ENCODE results near the gene RELB. TPM values are rescaled to one million over a fixed set of nuclear protein-coding genes. Genes with fewer than 3 reads are reported as not detected.
"Not testable (repeated sequence)": the region's sequence is repeated elsewhere in the genome, so short reads cannot be mapped to it uniquely, and the experiment has no call there.

Gene RELB
- total RNA-seq, 1 donor from 2014 or later, result 2.9 TPM

DNA sequence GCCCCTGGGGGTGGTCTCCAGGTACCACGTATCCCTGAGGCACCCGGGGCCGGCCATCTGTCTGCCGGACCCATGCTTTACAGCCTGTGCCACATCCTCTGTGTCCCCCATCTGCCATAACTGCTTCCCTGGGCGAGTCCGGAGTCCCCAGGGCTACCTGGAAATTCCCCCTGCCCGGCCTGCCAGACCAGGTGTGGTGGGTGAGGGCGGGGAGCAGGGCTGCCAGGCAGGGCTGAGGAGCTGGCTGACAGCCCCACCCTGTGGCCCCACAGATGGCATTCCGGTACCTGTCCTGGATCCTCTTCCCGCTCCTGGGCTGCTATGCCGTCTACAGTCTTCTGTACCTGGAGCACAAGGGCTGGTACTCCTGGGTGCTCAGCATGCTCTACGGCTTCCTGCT, 10.3 kb upstream of the RELB start:
- Histone ChIP-seq H3K27me3 (no peaks in the 10 kb centered on the region), H3K4me3 (no peak overlapping the region), H3K4me1 (no peaks in the 10 kb centered on the region), H3K27ac (no peak overlapping the region), H3K36me3 (peaks cover 0 to 55% of the 10 kb centered on the region in 2 donors), H3K9me3 (no peaks in the 10 kb centered on the region)
- intact Hi-C loops (cut with DNase I), result no loop called here
- TF ChIP-seq POLR2A (IDR thresholded peaks at IDR 0.05) (no peak), POLR2AphosphoS5 (IDR thresholded peaks at IDR 0.05; ENCODE audit: insufficient read depth in 1 of 2, low read depth in 1 of 2) (no peak)
- TF ChIP-seq, protein P1, sequence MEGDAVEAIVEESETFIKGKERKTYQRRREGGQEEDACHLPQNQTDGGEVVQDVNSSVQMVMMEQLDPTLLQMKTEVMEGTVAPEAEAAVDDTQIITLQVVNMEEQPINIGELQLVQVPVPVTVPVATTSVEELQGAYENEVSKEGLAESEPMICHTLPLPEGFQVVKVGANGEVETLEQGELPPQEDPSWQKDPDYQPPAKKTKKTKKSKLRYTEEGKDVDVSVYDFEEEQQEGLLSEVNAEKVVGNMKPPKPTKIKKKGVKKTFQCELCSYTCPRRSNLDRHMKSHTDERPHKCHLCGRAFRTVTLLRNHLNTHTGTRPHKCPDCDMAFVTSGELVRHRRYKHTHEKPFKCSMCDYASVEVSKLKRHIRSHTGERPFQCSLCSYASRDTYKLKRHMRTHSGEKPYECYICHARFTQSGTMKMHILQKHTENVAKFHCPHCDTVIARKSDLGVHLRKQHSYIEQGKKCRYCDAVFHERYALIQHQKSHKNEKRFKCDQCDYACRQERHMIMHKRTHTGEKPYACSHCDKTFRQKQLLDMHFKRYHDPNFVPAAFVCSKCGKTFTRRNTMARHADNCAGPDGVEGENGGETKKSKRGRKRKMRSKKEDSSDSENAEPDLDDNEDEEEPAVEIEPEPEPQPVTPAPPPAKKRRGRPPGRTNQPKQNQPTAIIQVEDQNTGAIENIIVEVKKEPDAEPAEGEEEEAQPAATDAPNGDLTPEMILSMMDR (IDR thresholded peaks at IDR 0.05), result no peak
- no peak for DNase-seq (ENCODE audit: extremely low spot score in 2 of 2)

DNA sequence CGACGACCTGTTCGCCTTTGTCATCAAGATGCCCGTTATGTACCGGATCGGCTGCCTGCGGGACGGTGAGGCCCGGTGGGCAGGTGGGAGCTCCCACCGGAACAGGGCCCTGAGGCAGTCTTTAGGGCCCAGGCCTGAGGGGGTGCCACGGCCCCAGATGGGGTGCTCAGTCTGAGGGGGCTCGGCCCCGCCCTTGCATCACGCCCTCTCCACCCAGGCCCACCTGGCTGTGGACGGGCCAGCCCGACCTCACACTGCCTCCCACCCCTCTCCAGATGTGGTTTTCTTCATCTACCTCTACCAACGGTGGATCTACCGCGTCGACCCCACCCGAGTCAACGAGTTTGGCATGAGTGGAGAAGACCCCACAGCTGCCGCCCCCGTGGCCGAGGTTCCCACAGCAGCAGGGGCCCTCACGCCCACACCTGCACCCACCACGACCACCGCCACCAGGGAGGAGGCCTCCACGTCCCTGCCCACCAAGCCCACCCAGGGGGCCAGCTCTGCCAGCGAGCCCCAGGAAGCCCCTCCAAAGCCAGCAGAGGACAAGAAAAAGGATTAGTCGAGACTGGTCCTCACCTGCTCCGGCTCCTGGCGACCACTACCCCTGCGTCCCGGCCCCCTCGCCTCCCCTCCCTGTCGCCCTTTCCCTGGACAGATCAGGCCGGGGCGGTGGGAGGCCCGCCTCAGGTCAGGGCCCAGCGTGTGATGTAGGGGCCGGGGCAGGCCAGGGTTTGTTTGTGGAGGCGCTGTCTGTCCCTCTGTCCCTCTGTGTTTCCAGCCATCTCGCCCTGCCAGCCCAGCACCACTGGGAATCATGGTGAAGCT, 8.7 kb upstream of the RELB start:
- intact Hi-C loops (cut with DNase I), result no loop called here
- H3K36me3 ChIP-seq, result peaks cover 0 to 53% of the 10 kb centered on the region in 2 donors
- no peak overlapping the region for H3K4me3 ChIP-seq
- H3K9me3 ChIP-seq, result no peaks in the 10 kb centered on the region
- DNase-seq (ENCODE audit: extremely low spot score in 2 of 2), result no peak
- H3K27ac ChIP-seq, result no peak overlapping the region
- H3K4me1 ChIP-seq, result no peaks in the 10 kb centered on the region
- no peaks in the 10 kb centered on the region for H3K27me3 ChIP-seq
- TF ChIP-seq POLR2A (IDR thresholded peaks at IDR 0.05), result no peak
- TF ChIP-seq POLR2AphosphoS5 (IDR thresholded peaks at IDR 0.05; ENCODE audit: insufficient read depth in 1 of 2, low read depth in 1 of 2), result no peak
- TF ChIP-seq, protein P1 (IDR thresholded peaks at IDR 0.05), result no peak

DNA sequence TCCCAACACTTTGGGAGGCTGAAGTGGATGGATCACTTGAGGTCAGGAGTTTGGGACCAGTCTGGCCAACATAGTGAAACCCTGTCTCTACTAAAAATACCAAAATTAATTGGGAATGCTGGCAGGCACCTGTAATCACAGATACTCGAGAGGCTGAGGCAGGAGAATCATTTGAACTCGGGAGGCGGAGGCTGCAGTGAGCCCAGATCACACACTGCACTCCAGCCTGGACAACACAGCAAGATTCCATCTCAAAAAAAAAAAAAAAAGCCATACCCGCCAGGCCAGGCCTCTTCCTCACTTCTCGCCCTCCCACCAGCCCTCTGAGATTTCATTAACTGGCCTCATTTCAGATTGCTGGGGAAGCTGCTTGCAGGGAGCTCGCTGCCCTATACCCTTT, 7.7 kb upstream of the RELB start:
- H3K27ac ChIP-seq, result no peak overlapping the region
- H3K4me1 ChIP-seq, result no peaks in the 10 kb centered on the region
- H3K27me3 ChIP-seq, result no peaks in the 10 kb centered on the region
- intact Hi-C loops (cut with DNase I), result no loop called here
- TF ChIP-seq POLR2A (IDR thresholded peaks at IDR 0.05) (no peak), POLR2AphosphoS5 (IDR thresholded peaks at IDR 0.05; ENCODE audit: insufficient read depth in 1 of 2, low read depth in 1 of 2) (no peak)
- TF ChIP-seq, protein P1 (IDR thresholded peaks at IDR 0.05), result no peak
- no peaks in the 10 kb centered on the region for H3K9me3 ChIP-seq
- no peak overlapping the region for H3K4me3 ChIP-seq
- H3K36me3 ChIP-seq, result peaks cover 0 to 43% of the 10 kb centered on the region in 2 donors
- no peak for DNase-seq (ENCODE audit: extremely low spot score in 2 of 2)

DNA sequence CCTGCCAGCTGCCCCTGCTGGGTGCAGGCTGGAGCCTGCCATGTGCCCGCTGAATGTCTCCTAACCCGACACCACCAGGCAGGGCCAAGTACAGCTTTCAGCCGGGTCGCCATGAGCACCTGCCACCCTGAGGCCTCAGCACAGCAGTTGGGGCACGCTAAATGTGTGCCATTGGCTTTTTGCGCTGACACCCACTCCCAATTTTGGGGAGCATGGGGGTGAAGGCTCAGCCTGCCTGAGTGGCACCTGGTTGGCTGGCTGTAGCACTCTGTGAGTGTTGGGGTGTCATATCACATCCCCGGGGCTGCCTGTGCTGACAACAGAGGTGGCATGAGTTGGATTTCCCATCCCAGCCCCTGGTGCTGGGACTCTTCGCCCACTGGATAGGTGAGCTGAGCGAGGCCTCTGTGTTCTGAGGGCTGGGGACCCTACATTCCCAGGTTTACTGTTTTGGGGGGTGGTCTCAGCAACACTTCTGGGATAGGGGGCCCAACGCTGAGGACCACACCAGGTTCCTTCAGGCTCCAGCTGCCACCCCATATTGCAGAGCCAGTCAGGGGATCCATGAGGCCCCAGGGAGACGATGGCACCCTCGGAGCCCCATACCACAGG, 7.2 kb upstream of the RELB start:
- TF ChIP-seq POLR2AphosphoS5 (IDR thresholded peaks at IDR 0.05; ENCODE audit: insufficient read depth in 1 of 2, low read depth in 1 of 2) (no peak), POLR2A (IDR thresholded peaks at IDR 0.05) (no peak)
- Histone ChIP-seq H3K4me1 (no peaks in the 10 kb centered on the region), H3K9me3 (no peaks in the 10 kb centered on the region), H3K27me3 (no peaks in the 10 kb centered on the region), H3K27ac (no peak overlapping the region), H3K4me3 (no peak overlapping the region), H3K36me3 (peaks cover 0 to 39% of the 10 kb centered on the region in 2 donors)
- intact Hi-C loops (cut with DNase I), result no loop called here
- no peak for DNase-seq (ENCODE audit: extremely low spot score in 2 of 2)

DNA sequence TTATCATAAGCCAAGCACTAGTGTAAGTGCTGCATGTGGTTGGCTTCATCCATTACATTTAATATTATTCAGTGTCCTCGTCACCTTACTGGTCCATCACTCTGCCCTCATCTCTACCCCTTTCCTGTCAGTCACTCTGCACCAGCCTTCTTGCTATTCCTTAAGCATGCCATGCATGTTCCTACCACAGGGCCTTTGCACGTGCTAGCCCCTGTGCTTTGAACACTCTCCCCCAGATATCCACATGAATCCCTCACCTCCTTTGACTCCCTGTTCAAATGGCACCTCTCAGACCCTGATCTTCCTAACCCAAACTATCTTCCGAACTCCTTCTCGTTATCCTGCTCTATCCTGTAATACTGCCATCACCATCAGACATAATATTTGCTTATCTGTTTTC, 3.2 kb upstream of the RELB start:
- DNase-seq (ENCODE audit: extremely low spot score in 2 of 2), result no peak
- peaks cover 17% of the 10 kb centered on the region for H3K4me1 ChIP-seq
- TF ChIP-seq POLR2A (IDR thresholded peaks at IDR 0.05) (no peak), POLR2AphosphoS5 (IDR thresholded peaks at IDR 0.05; ENCODE audit: insufficient read depth in 1 of 2, low read depth in 1 of 2) (no peak)
- TF ChIP-seq, protein P1 (IDR thresholded peaks at IDR 0.05), result no peak

DNA sequence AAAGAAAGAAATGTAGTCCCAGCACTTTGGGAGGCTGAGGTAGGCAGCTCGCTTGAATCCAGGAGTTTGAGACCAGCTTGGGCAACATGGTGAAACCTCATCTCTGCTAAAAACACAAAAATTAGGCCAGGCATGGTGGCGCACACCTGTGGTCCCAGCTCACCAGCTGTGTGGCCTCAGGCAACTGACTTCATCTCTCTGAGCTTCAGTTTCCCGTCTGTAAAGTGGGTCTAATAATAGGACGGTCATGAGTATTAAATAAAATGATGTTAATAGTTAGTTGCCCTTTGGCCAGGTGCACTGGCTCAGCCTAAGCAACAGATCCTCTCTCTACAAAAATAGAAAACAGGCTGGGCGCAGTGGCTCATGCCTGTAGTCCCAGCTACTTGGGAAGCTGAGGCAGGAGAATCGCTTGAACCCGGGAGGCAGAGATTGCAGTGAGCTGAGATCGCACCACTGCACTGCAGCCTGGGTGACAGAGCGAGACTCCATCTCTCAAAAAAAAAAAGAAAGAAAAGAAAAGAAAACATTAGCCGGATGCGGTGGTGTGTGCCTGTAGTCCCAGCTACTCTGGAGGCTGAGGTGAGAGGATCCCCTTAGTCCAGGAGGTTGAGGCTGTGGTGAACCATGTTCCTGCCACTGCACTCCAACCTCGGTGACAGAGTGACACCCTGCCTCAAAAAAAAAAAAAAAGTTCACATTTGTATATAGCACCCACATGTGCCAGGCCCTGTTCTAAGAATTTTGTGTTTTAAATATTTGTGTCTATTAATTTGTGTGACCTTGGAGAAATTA, 1.9 kb upstream of the RELB start:
- H3K4me3 ChIP-seq; intact Hi-C loops (cut with DNase I); DNase-seq (ENCODE audit: extremely low spot score in 2 of 2); H3K27ac ChIP-seq; H3K27me3 ChIP-seq; H3K9me3 ChIP-seq; H3K36me3 ChIP-seq: not testable (repeated sequence)
- peaks cover 17% of the 10 kb centered on the region for H3K4me1 ChIP-seq

More for the DNA sequence above, 3.2 kb upstream of the RELB start:
- no peak overlapping the region for H3K4me3 ChIP-seq
- intact Hi-C loops (cut with DNase I), result no loop called here
- no peaks in the 10 kb centered on the region for H3K27me3 ChIP-seq
- no peaks in the 10 kb centered on the region for H3K9me3 ChIP-seq
- peaks cover 0 to 1% of the 10 kb centered on the region in 2 donors for H3K36me3 ChIP-seq
- no peak overlapping the region for H3K27ac ChIP-seq

Measured in vagina (tissue), 2 donors.